GM19193 (cell line): ENCODE results near the gene PRPF18.

Experiments
- POLR2A ChIP-seq: IDR thresholded peaks from 4 replicates; pipeline ENCODE4 v1.6.1; 2011; ENCODE audit not compliant: insufficient read depth, insufficient read length; ENCODE audit errors: extremely low read depth

Gene PRPF18

DNA sequence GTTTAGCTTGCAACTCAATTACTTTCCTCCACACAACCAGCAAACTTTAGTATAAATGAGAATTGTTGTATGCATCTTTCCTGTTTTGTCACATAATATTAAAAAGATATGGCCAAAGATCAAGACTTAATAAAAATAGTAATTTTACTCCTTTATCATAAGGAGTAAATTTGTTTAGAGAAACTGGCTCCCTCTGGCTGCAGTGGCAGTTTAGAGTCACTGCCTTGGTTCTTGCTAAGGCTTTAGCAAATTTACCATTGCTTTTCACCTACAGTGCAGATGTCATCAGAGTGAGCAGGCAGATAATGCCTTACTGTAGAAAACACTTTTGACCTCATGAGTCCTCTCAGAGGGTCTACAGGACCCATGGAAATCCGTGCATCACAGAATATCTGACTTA lies 2.6 kb downstream of the PRPF18 start:
- TF ChIP-seq POLR2A, result no peak

DNA sequence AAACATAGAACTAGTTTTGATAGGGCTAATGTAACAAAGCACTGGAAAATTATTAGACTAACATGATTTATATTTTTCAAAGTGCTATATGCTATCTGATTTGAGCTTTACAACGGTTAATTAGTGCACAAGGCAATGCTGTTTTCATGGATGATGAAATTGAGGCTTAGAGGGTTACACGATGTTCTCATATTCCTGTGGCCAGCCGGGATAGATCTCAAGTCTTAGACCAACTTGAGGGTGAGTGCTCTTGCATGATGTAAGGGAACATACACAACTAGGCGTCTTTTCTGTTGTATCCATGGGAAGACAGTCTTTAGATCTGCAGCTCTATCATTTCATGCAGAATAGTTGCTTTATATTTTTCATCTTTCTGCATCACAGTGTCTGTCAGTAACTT lies 4.1 kb downstream of the PRPF18 start:
- no peak for TF ChIP-seq POLR2A

DNA sequence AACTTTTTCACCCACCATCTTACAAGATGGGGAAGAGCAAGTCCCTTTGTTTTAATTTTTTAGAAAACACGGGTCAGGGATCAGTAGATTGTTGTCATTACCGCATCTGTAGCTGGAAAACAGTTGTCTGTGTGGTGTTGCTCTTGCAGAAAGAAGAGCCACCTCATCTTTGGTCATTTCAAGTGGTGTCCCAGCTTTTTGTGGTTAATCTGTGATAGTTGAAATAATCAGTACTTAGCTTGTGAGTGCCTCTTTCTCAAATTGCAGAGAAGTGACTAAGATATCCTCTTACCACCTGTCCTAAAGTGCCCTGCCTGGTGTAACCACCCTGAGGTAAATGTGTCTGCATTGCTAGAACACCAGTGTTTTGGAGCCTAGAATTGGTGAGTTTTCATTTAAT lies 5.5 kb downstream of the PRPF18 start:
- no peak for TF ChIP-seq POLR2A

DNA sequence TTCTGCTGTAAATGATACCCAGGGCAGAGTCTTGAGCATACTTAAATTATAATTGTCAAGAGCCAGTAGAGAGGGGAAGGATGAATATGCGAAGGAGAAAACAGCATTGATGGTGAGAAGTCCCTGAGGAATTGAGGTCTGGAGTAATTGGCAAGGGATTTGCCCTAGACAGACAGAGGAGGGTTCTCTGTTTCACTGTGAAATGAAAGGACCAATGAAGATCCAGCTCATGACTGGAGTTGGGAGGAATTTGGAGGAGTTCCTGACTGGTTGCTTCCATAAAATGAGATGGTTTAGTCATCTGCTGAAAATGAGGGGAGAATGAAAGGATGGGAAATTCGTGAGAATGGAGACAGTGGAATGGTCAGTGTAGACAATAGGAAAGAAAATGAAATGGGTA lies 6.8 kb downstream of the PRPF18 start:
- no peak for TF ChIP-seq POLR2A

DNA sequence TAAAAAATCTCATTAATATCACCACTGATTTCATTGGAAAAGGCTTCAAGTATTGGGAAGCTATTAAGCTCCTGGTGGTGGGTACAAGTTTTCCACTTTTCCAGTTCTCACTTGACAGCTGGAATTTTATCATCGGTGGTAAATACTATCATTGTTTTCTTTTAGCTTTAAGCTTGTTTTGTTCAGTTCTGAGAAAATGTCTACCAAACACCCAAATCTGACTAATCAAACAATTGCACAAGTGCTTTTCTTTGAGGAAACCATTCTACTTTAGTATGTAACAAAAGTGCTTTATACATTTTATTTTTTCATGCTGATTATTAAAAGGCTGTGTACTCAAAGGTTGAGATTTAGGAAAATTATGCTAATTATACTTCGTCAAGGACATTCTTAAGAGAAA lies 7.9 kb downstream of the PRPF18 start:
- no peak for TF ChIP-seq POLR2A

DNA sequence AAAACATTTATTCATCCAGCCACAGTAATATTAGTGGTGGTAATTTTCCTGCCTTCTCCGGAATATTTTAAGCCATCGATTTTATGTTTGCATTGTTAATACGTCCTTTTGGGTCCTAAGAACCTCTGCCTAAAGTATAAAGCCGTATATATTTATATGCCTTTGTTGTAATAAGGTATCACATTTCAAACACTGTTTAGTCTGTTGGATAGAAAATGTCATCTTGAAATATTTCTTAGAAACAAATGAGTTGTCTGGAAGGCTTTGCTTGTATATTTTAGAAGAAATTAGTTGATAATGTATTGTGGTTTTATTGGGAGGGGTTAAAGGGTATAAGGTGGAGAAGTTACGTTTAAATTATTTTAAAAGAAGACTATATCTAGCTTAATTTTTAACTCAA lies 11.1 kb downstream of the PRPF18 start:
- no peak for TF ChIP-seq POLR2A

DNA sequence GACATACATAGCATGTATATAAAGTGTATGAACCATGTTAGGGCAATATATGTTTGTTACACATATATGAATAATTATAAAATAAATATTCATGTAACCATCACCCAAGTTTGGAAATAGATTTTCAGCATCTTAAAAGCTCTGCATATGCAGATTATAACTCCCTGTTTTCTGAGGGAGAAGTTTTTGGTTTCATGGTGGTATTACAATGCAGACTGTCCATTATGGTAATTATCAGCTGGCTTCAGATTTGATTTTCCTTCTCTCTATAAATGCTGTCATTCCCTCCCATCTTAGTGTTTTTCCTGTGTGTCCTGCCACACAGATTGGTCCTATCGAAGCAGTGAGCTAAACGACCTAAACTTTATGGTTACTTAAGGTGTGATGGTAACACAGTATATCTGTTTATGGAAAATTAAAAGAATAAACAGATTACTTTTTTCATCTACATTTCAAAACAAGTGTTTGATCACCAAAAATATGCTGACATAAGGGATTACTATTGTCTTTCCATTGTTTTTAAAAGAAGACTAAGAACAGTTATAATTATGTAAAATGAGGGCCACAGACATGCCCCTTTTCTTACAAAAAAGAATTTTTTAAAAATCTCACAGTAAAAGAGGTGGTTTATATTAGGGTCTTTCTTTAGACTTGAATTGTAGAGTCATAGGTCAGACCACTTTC lies 17.7 kb downstream of the PRPF18 start:
- no peak for TF ChIP-seq POLR2A

DNA sequence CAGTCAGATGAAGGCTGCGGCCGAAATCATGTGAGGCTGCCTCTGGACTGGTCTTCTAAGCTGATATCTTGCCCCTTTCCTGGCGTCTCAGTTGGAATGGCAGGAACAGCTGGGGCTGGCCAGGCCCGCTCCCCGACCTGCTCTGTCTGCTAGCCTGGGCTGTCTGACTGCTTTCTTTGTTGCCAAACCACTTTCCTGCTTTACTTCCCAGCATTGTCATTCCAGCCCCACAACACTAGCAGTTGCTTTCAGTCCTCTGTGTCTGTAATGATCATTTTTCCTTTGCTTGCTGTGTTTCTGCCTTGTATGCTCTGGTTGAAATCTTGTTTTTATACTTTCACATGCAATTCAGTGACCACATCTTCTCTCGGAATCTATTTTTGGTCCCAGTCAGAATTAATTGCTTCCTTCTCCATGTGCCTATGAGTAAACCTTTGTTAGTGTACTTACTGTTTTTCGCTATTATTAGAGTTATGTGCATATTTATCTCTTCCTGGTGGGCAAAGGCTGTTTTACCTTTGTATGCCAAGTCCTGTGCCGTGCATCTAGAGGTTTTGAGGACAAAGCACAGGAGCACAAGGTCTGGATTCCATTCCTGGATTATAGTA lies 21.6 kb downstream of the PRPF18 start:
- no peak for TF ChIP-seq POLR2A

DNA sequence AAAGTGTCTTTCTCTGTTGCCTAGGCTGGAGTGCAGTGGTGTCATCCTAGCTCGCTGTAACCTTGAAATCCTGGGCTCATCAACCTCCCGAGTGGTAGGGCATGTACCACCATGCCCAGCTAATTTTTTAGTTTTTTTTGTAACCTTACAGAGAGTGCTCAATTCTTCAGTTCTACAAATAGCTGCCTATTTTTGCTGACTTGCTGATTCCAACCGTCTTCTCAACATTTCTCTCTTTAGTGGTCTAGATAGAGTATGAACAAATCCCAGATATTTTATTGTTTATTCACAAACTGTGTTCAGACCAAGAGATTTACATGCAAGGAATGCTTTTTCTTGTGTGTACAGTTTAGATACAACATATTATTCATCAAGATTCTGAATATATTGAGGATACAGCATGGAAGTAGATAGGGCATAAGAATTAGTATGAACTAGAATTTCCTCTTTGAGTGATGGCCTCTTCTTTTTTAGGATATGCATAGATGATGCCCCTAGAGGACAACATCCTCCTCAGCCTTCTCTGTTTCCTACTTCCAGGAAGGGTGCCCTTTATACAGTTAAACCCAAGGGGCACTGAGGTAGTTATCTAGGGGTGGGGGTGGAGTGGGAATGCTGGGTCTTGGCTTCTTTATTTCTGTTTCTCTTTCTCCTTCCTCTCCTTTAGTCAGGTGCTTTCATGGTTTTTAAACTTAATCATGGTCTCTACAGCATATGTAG lies 26.0 kb downstream of the PRPF18 start:
- no peak for TF ChIP-seq POLR2A

DNA sequence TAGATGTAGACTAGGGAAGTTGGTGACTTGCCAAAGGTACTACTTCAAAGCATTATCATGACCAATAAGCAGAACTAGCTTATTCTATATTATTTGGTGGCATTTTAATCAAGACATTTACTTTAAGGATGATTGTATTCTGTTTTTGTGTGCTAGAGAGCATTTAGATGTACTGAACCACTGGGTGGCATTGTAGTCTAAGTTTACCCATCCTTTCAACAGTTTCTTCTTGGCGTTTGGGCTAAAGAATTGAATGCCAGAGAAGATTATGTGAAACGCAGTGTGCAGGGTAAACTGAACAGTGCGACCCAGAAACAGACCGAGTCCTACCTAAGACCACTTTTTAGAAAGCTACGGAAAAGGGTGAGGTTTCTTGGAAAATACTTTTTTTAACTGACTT lies 26.8 kb downstream of the PRPF18 start:
- TF ChIP-seq POLR2A, result no peak

DNA sequence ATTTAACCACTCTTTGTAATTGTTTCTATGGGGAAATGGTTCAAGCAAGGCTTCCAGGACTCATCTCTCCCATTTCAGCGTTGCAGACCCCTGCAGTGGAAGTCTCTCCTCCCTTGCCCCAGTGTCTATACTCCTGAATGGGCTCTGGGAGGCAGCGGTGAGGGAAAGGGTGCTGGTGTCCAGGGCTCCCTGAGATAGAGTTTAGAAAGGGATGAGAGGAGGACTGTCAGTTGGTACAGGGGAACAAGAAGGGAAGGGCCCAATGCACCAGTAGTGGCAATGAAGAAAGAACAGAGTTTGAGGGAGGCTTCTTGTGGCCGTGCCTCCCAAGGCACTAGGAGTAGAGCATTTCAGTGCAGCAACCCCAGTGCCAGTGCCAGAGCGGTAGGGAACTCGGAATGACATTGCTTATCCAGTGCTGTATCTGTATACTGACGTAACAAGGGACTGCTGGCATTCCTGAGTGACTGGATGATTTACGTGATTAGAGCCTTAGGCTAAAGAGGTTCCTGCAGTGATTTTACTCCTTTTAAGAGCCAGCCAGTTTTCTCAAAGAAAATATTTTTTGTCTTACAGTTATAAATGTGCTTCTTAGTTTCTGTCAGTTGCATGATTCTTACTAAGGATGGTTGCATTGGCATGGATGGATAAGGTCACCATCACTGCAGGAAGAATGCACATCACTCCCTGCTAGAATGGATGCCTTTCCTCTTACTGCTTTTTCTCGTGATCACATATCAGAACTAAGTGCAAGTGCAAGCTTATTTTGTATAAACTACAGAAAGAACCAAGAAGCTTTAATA lies 28.0 kb downstream of the PRPF18 start:
- TF ChIP-seq POLR2A, result no peak

DNA sequence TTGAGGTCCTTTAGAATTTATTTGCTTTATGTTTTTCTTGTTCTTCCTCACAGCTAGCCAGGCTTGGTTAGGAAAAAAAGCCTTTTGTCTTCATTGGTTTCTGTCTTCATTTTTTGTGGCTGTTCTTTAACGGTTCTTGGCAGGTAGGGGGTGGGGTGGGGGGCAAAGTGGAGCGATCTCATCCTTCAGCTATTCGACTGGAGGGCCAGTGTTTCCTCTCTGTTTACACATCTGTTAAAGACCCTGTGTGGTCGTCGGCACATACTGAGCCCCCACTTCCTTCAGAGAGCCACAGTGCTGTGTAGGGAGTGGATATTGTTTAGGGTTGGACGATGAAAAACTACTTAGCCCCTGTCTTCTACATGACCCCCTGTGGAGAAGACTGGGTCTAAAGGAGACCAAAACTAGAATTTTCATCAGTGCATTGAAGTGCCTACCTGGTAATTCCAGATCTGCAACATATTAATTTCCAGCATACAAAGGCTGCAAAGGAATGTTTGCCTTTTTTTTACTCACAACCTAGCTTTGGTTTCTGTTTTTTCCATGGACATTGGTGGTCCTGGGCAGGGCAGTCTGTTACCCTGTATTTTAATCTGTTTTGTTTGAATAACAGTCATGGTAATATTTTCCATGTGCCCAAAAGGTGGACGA lies 29.0 kb downstream of the PRPF18 start:
- TF ChIP-seq POLR2A, result no peak

DNA sequence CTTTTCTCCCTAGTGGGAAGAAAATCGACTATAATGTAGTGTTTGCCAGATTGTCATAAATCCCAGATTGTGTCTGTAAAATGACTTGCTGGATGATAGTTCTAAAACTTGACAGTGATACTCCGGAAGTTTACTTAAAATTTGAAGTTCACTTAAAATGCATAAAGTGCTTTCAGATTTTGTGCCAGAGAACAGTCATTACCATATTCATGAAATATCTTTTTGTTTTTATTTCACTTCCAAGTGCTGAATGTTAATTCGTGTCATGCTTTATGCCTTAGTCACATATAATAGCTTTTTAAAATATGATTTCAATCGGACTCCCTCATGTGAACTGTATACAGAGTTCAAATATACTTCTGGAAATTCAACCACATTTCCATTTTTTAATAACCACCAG lies 30.4 kb downstream of the PRPF18 start:
- no peak for TF ChIP-seq POLR2A

DNA sequence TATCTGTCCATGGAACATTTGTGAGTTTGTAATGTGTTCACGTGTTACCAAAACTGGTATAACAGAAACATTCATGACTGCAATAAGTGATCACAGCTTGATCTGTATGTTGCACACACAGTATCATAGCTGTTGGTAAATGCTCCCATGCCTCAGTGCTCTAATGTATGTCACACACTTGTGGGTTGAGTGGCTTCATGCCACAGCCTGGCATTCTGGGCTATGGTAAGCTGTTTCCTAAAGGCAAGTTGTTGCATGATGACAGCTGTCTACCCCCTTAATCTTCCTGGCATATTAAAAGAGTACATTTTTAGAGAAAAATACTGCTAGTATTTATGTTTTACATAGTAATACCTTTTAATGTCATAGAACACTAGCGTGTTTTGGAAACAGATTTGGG lies 35.2 kb downstream of the PRPF18 start:
- no peak for TF ChIP-seq POLR2A

DNA sequence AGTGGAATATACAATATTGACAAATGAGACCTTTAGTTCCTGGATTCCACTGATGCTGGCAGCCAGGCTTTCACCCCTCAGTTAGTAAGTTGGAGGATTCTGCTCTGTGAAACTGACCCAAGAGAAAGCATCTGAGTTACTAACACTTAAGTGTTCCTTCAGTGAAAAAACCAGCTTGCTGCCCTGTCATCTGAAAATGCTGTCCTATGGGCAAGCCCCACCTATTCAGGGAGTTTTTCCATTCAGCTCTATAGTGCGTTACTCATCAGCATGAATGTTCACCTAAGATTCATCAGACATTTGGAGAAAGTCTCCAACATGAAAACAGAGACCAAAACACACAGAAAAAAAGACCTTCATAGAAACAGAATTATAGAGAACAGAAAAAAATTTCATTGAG lies 37.9 kb downstream of the PRPF18 start:
- TF ChIP-seq POLR2A, result no peak

DNA sequence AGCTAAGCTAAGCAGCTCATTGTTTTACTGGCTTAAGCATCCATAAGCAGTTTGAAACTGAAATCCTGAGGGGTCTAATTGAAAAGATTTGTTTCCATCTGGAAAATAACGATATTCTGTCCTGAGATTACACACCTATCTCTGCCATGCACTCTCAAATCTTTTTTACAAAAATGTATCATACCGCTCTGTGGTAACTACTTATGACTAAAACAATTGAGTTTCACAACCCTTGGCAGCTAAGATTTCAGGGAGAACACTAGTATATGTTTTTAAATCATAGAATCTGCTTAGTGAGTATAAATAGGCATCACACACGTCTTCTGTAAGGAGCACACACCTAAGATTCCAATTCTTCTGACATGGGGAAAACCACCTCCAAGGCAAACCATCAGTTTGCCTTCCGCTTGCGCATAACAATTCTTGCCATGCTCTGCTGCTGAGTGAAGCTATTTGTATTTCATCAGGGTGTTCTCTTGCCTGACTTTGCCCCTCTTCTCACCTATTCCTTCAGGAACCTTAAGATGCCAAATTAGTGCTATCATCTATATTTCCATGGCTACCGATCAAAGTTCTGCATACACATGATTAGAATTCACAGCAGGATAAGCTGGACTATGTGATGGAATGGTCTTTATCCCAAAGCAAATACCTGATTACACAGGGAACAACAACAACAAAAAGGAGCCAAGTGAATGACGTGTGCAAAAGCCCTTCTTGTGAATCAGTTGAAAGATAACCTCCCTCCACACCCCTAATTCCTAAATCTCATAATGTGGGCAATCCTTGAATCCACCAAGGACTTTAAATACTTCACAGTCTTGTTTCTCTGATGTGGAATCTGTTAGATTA lies 40.9 kb downstream of the PRPF18 start:
- TF ChIP-seq POLR2A, result no peak
